ENCODE measurements around the gene WNT3A.

Gene WNT3A

GRCh38 chr1:228058949-228059633, 52.3 kb downstream of the WNT3A start:
- no peak for FAIRE-seq

DNA sequence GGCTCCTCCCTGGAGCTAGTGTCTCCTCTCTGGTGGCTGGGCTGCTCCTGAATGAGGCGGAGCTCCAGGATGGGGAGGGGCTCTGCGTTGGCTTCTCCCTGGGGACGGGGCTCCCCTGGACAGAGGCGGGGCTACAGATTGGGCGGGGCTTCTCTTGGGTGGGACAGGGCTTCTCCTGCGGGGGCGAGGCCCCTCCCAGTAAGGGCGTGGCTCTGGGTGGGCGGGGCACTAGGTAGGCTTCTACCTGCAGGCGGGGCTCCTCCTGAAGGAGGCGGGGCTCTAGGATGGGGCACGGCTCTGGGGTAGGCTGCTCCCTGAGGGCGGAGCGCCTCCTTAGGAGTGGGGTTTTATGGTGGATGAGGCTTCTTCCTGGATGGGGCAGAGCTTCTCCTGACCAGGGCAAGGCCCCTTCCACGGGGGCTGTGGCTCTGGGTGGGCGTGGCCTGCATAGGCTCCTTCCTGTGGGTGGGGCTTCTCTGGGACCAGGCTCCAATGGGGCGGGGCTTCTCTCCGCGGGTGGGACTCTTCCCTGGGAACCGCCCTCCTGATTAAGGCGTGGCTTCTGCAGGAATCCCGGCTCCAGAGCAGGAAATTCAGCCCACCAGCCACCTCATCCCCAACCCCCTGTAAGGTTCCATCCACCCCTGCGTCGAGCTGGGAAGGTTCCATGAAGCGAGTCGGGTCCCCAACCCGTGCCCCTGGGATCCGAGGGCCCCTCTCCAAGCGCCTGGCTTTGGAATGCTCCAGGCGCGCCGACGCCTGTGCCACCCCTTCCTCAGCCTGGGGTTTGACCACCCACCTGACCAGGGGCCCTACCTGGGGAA, 53.0 kb downstream of the WNT3A start:
- no peak for FAIRE-seq

- FAIRE-seq, result no peak
Measured at GRCh38 chr1:228060458-228061190, 53.8 kb downstream of the WNT3A start.

GRCh38 chr1:228061411-228062084, 54.8 kb downstream of the WNT3A start:
- FAIRE-seq, result no peak

- FAIRE-seq, result no peak
Measured at GRCh38 chr1:228062085-228062791, 55.4 kb downstream of the WNT3A start.

GRCh38 chr1:228062812-228063211, 56.0 kb downstream of the WNT3A start:
- FAIRE-seq, result no peak

GRCh38 chr1:228063251-228064191, 56.7 kb downstream of the WNT3A start:
- FAIRE-seq, result no peak

DNA sequence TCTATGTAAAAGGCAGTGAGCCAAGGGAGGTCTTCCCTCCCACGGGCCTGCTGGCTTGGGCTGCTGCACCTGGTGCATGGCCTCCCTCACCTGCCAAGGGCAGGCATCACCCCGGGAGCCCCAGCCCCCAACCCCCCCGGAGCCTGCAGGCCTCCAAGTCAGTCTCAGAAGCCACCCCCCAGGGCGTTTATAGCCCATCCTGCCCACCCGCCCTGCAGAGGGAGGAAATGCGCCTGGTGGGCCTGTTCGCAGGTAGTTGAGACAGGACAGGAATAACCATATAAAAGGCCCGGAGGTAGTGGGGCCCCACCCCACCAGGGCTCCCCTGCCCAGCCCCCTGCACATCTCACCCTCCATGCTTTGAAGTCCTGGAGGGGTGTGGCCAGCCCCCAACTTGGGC, 57.5 kb downstream of the WNT3A start:
- FAIRE-seq, result no peak

DNA sequence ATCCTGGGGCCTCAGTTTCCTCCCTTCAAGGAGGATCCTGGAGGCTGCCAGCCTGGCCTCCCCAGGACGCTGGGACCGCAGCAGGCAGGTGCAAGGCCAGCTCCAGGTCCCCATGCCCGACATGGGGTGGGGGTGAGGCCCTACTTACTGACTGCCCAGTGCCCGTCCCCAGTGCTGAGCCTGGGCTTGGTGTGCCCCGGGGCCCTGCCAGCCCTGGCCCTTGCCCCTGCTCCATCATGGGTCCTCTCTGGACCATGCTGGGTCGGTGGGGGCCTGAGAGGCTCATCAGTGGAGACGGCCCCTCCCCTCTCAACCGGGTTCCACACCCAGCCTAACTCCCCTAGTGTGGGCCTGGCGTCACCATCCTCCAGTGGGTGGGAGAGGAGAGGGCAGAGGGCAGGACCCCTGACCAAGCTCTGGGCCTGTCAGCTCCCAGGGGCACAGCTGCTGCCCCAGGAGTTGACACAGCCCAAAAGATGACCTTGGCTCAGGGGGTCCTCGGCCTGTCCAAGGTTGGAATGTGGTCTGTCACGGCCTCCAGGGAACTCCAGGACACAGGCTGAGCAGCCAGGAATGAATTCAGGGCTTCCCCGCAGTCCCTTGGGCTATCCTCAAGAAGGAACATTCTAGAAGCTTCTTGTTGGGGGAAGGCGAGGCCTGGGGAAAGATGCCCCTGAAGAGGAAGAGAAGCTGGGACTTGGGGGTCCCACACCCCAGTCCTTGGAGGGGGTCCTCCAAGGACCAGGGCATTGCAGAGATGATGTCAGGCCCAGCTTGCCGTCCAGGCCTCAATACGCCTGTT, 58.1 kb downstream of the WNT3A start:
- FAIRE-seq, result no peak

DNA sequence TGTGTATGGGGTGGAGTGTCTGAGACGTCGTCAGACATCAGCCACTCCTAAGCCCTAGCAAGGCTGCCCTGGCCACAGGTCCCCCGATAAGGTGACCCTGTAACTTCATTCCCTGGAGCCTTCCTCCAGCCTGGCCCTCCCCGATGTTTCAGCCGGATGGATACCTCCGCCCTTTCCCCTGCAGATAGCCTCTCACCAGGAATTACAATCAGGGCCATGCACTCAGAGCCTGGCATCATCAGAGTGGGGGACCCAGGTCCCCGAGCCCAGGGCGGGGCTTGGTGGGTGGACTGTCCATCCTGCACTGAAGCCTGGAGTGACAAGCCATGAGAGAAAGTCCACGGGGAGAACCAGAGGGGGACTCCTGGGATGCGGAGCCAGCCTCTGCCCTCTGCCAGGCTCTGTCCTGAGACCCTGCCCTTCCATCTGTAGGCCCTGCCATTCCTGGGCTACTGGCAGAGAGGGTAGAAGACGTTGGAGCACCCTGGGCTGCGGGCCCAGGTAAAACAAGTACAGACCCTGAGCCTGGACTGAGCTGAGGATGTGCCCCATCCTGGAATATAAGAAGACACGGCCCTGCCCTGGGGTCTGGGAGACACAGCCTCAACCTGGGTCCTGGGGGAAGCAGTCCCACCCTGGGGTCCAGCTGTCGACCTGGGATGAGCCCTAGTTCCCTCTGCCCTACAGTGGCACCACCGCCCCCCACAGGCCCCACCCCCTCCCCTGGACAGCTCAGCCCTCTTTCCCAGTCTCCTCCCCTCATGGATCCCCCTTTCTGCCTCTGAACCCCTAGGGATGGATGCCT, 58.9 kb downstream of the WNT3A start:
- no peak for FAIRE-seq

- no peak for FAIRE-seq
Measured at GRCh38 chr1:228066416-228066815, 59.6 kb downstream of the WNT3A start.

GRCh38 chr1:228066891-228067654, 60.3 kb downstream of the WNT3A start:
- FAIRE-seq, result no peak

DNA sequence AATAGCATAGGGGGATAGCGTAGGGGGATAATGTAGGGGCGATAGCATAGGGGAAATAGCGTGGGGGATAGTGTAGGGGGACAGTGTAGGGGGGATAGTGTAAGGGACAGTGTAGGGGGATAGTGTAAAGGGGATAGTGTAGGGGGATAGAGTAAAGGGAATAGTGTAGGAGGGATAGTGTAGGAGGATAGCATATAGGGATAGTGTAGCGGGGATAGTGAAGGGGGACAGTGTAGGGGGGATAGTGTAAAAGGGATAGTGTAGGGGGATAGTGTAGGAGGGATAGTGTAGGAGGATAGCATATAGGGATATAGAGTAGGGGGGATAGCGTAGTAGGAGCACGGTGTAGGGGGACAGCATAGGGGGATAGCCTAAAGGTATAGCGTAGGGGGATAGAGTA, 61.6 kb downstream of the WNT3A start:
- FAIRE-seq, result no peak

DNA sequence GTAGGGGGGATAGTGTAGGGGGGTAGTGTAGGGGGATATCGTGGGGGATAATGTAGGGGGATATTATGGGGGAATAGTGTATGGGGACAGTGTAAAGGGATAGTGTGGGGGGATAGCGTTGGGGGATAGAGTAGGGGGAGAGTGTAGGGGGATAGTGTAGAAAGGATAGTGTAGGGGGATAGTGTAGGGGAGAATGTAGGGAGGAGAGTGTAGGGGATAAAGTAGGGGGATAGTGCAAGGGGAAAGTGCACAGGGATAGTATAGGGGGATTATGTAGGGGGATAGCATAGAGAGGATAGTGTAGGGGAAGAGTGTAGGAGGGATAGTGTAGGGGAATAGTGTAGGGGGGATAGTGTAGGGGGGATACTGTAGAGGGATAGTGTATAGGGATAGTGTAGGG, 63.4 kb downstream of the WNT3A start:
- no peak for FAIRE-seq

DNA sequence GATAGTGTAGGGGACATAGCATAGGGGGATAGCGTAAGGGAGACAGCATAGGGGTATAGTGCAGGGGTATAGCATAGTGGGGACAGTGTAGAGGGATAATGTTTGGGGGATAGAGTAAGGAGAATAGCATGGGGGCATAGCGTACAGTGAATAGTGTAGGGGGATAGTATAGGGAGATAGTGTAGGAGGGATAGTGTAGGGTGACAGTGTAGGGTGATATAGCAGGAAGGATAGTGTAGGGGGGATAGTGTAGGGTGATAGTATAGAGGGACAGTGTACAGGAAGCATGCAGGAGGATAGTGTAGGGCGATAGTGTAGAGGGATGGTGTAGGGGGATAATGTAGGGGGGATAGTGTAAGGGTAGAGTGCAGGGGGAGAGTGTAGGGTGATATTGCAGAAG, 64.1 kb downstream of the WNT3A start:
- FAIRE-seq, result no peak

DNA sequence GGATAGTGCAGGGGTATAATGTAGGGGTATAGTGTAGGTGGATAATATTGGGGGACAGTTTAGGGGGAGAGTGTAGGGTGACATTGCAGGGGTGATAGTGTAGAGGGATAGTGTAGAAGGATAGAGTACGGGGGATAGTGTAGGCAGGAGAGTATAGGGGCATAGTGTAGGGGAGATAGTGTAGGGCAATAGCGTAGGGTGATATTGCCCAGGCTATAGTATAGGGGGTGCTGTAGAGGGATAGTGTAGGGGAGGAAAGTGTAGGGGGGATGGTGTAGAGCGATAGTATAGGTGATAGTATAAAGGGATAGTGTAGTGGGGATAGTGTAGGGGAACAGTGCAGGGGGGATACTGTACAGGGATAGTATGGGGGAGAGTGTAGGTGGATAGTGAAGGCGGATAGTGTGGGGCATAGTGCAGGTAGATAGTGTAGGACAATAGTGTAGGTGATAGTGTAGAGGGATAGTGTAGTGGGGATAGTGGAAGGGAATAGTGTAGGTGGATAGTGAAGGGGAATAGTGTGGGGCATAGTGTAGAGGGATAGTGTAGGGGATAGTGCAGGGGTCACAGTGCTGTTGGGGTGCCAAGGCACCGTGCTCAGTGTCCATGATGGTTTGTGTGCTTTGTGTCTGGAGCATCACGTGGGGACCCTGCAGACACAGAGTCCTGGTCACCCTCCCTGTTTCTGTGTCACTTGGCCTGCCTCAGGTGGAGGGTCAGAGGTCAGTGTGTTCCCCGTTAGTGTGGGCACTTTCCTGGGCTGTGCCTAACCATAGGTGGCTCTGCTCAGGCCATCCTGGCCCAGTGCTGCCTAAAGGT, 65.2 kb downstream of the WNT3A start:
- no peak for FAIRE-seq

DNA sequence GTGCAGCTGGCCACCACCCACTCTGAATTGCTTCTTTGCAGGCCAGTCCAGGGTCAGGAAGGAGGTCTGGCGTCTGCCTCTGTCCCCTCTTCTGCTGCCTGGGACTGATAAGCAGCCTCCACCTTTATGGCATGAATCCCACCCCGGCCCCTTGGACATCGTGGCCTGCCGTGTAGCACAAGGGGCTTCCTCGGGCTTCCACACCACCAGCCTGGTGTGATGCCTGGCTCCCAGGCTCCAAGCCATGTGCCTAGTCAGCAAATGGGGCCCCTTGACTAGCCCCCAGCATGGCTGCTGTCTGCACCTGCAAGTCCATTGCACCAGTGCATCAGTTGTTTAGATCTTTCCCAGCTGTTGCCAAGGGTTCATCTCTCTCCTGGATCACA, 65.9 kb downstream of the WNT3A start:
- FAIRE-seq, result no peak

Measured in TTC549 (cell line).